Fibroblast of lung (primary cell): ENCODE results near the gene ZNF143. TPM values are rescaled to one million over a fixed set of nuclear protein-coding genes. Genes with fewer than 3 reads are reported as not detected.

Experiments
- DNase-seq, 2 donors: peaks; one replicate each; pipeline versions ENCODE4 v3.0.0 to v3.0.0-alpha.2; 2010; ENCODE audit warnings: low read depth in 2 of 2
- H2AFZ ChIP-seq: 2 replicates; pipeline ENCODE4 v1.5.1; 2012; ENCODE audit warnings: low read length, control low read depth, inconsistent platforms
- H3K27ac ChIP-seq: 2 replicates; pipeline ENCODE4 v1.5.1; 2011; ENCODE audit warnings: low read length, control low read depth; ENCODE audit not compliant: insufficient read depth
- H3K27me3 ChIP-seq: 2 replicates; pipeline ENCODE4 v1.5.1; 2011; ENCODE audit warnings: mild to moderate bottlenecking, low read length; ENCODE audit not compliant: control insufficient read depth, insufficient read depth
- H3K36me3 ChIP-seq: 2 replicates; pipeline ENCODE4 v1.5.1; 2011; ENCODE audit warnings: low read length; ENCODE audit not compliant: control insufficient read depth, insufficient read depth
- H3K4me1 ChIP-seq: 2 replicates; pipeline ENCODE4 v1.5.1; 2011; ENCODE audit warnings: low read length; ENCODE audit not compliant: control insufficient read depth, insufficient read depth; ENCODE audit errors: extremely low read depth
- H3K4me2 ChIP-seq: 2 replicates; pipeline ENCODE4 v1.5.1; 2011; ENCODE audit warnings: low read length, control low read depth; ENCODE audit not compliant: insufficient read depth; ENCODE audit errors: extremely low read depth
- H3K4me3 ChIP-seq, 4 experiments: fragments of 200-600 bp in 1 of 4; sonication (generic) in 1 of 4; replicated peaks in 1 of 4; 2 replicates each; pipeline ENCODE4 v1.5.1; 2011 to 2016; ENCODE audit warnings: low read length in 4 of 4, low read depth in 3 of 4, mild to moderate bottlenecking in 3 of 4, control low read depth in 2 of 4, inconsistent platforms in 1 of 4, mixed read lengths in 1 of 4; ENCODE audit not compliant: insufficient read depth in 1 of 4; ENCODE audit errors: control extremely low read depth in 1 of 4
- H3K79me2 ChIP-seq: 2 replicates; pipeline ENCODE4 v1.5.1; 2012; ENCODE audit warnings: mild to moderate bottlenecking, low read length, inconsistent platforms; ENCODE audit not compliant: control insufficient read depth, insufficient read depth
- H3K9ac ChIP-seq: 2 replicates; pipeline ENCODE4 v1.5.1; 2011; ENCODE audit warnings: mild to moderate bottlenecking, low read length, control low read depth; ENCODE audit not compliant: insufficient read depth
- H3K9me3 ChIP-seq: 2 replicates; pipeline ENCODE4 v1.5.1; 2012; ENCODE audit warnings: low read depth, low read length; ENCODE audit not compliant: control insufficient read depth, insufficient read depth
- H4K20me1 ChIP-seq: 2 replicates; pipeline ENCODE4 v1.5.1; 2011; ENCODE audit warnings: low read length; ENCODE audit not compliant: control insufficient read depth, insufficient read depth; ENCODE audit errors: extremely low read depth
- CTCF ChIP-seq, 2 donors: IDR thresholded peaks in 1 of 2; conservative IDR thresholded peaks in 1 of 2; 1 replicate in 1 of 2; 2 replicates in 1 of 2; pipeline ENCODE4 v1.5.1; 2011 to 2012; ENCODE audit warnings: low read length in 2 of 2, control low read depth in 1 of 2, inconsistent platforms in 1 of 2, low read depth in 1 of 2, mild to moderate bottlenecking in 1 of 2
- EZH2 ChIP-seq: IDR thresholded peaks from 2 replicates; pipeline ENCODE4 v1.5.1; 2012; ENCODE audit warnings: low read length, control low read depth, mild to moderate bottlenecking; ENCODE audit errors: missing control alignments
- polyA plus RNA-seq, 2 donors: library from polyadenylated mRNA; depleted of rRNA in 1 of 2; stranded (reverse) in 1 of 2; unstranded in 1 of 2; fragments of >200 nt; gene quantifications; 2 replicates each; pipeline ENCODE4 v1.2.1, GENCODE V29; 2011 to 2012; ENCODE audit warnings: missing spikeins in 1 of 2
- total RNA-seq: library from RNA; depleted of rRNA; stranded (reverse); fragments of >200 nt; gene quantifications from 2 replicates; pipeline ENCODE4 v1.2.1, GENCODE V29; 2014

Gene ZNF143
- total and polyA plus RNA-seq, 2 donors (not counting 1 experiment from before 2014, with no cell fraction given) = 22.6 to 36.2 TPM

DNA sequence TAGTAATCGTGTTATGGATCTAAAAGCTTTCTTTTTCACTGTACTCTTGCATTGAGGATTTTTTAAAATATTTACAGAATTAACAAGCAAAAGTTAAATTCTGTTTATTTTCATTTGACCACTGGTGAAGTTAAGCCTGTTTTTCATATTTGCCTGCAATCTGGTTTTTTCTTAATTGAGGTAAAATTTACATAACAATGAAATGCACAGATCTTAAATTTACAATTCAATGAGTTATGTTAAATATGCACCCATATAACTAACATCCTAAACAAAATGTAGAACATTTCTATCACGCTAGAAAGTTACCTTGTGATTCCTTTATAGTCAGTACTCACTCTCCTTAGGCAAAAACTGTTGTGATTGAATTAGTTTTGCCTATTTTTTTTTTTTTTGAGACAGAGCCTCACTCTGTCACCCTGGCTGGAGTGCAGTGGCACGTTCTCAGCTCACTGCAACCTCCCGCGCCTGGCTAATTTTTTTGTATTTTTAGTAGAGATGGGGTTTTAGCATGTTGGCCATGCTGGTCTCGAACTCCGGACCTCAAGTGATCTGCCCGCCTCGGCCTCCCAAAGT, 58.1 kb downstream of the ZNF143 start:
- Histone ChIP-seq H3K27ac (no peak overlapping the region), H3K79me2 (no peaks in the 10 kb centered on the region), H3K4me2 (no peak overlapping the region), H3K4me1 (no peaks in the 10 kb centered on the region), H3K36me3 (peaks cover 4% of the 10 kb centered on the region), H2AFZ (no peak overlapping the region), H4K20me1 (no peaks in the 10 kb centered on the region), H3K9ac (no peak overlapping the region), H3K27me3 (no peaks in the 10 kb centered on the region), H3K9me3 (no peaks in the 10 kb centered on the region), H3K4me3 (no peak overlapping the region)
- no peak for DNase-seq
- no peak for TF ChIP-seq CTCF (conservative IDR thresholded peaks at IDR 0.05 in 1 of 2, IDR thresholded peaks at IDR 0.05 in 1 of 2; ENCODE audit: low read depth in 1 of 2, low read length in 2 of 2)
- TF ChIP-seq EZH2 = no peak

GRCh38 chr11:9524001-9524400, 63.2 kb downstream of the ZNF143 start:
- H4K20me1 ChIP-seq = no peaks in the 10 kb centered on the region
- H3K36me3 ChIP-seq = no peaks in the 10 kb centered on the region
- H3K4me3 ChIP-seq = no peak overlapping the region
- no peaks in the 10 kb centered on the region for H3K27me3 ChIP-seq
- peaks cover 7% of the 10 kb centered on the region for H3K4me1 ChIP-seq
- H3K27ac ChIP-seq = no peak overlapping the region
- H2AFZ ChIP-seq = no peak overlapping the region
- DNase-seq = no peak
- H3K9ac ChIP-seq = no peak overlapping the region
- no peak overlapping the region for H3K4me2 ChIP-seq
- TF ChIP-seq CTCF (conservative IDR thresholded peaks at IDR 0.05 in 1 of 2, IDR thresholded peaks at IDR 0.05 in 1 of 2; ENCODE audit: low read depth in 1 of 2, low read length in 2 of 2) = no peak
- no peak for TF ChIP-seq EZH2
- H3K9me3 ChIP-seq = no peaks in the 10 kb centered on the region
- no peaks in the 10 kb centered on the region for H3K79me2 ChIP-seq

DNA sequence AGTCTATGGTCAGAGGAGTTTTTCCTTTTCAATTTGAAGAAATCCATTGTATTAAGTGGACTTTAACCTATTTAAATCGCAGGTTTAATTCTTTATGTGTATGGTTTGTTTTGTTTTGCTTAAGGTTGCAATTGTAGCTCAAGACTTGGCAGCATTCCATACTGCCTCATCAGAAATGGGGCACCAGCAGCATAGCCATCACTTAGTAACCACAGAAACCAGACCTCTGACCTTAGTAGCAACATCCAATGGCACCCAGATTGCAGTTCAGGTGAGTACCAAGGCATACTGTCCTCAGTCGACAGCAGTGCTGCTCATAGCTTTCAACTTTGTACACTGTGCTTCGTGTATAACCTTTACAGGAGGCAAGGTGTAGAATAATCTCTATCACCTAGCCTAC, 64.3 kb downstream of the ZNF143 start:
- Histone ChIP-seq H3K27ac (no peak overlapping the region), H3K9me3 (no peaks in the 10 kb centered on the region), H3K4me2 (no peak overlapping the region)

More for the DNA sequence above, 64.3 kb downstream of the ZNF143 start:
- H3K4me3 ChIP-seq = no peak overlapping the region
- peaks cover 13% of the 10 kb centered on the region for H3K4me1 ChIP-seq
- no peaks in the 10 kb centered on the region for H3K36me3 ChIP-seq
- H2AFZ ChIP-seq = no peak overlapping the region
- H3K9ac ChIP-seq = no peak overlapping the region
- no peaks in the 10 kb centered on the region for H3K79me2 ChIP-seq
- DNase-seq = peak in 1 of 2 donors; percentile 36
- no peak for TF ChIP-seq EZH2
- no peak for TF ChIP-seq CTCF (conservative IDR thresholded peaks at IDR 0.05 in 1 of 2, IDR thresholded peaks at IDR 0.05 in 1 of 2; ENCODE audit: low read depth in 1 of 2, low read length in 2 of 2)
- no peaks in the 10 kb centered on the region for H4K20me1 ChIP-seq
- H3K27me3 ChIP-seq = no peaks in the 10 kb centered on the region
